KMS-11 (cell line): ENCODE results near the gene EHBP1L1.

Experiments used
- H2AFZ ChIP-seq: fragments of 200-600 bp; sonication (generic); 2 replicates; pipeline ENCODE4 v1.6.1; 2016; ENCODE audit warnings: antibody characterized with exemption, mixed run types, low read depth
- H3K27ac ChIP-seq: fragments of 200-600 bp; sonication (generic); 2 replicates; pipeline ENCODE4 v1.6.1; 2016; ENCODE audit warnings: mild to moderate bottlenecking, mixed run types
- H3K27me3 ChIP-seq: fragments of 200-600 bp; sonication (generic); 2 replicates; pipeline ENCODE4 v1.6.1; 2017; ENCODE audit warnings: mild to moderate bottlenecking, low read depth, mixed run types, moderate library complexity; ENCODE audit not compliant: insufficient read depth
- H3K36me3 ChIP-seq: fragments of 200-600 bp; sonication (generic); 2 replicates; pipeline ENCODE4 v1.6.1; 2017; ENCODE audit warnings: mild to moderate bottlenecking, mixed run types; ENCODE audit not compliant: insufficient read depth
- H3K4me1 ChIP-seq: fragments of 200-600 bp; sonication (generic); 2 replicates; pipeline ENCODE4 v1.6.1; 2016; ENCODE audit warnings: mild to moderate bottlenecking, low read depth, mixed run types; ENCODE audit not compliant: poor library complexity, severe bottlenecking
- H3K4me2 ChIP-seq: fragments of 200-600 bp; sonication (generic); 2 replicates; pipeline ENCODE4 v1.7.0; 2016; ENCODE audit warnings: mild to moderate bottlenecking, mixed run types
- H3K4me3 ChIP-seq: fragments of 200-600 bp; sonication (generic); IDR thresholded peaks from 2 replicates; pipeline ENCODE4 v1.6.1; 2017; ENCODE audit warnings: low read depth, low read length, mixed read lengths; ENCODE audit not compliant: insufficient read depth
- H3K79me2 ChIP-seq: fragments of 200-600 bp; sonication (generic); 2 replicates; pipeline ENCODE4 v1.6.1; 2016; ENCODE audit warnings: low read depth, mixed run types; ENCODE audit not compliant: insufficient read depth
- H3K9ac ChIP-seq: fragments of 200-600 bp; sonication (generic); 2 replicates; pipeline ENCODE4 v1.6.1; 2016; ENCODE audit warnings: mild to moderate bottlenecking, mixed run types
- H4K20me1 ChIP-seq: fragments of 200-600 bp; sonication (generic); 2 replicates; pipeline ENCODE4 v1.6.1; 2016; ENCODE audit warnings: mild to moderate bottlenecking, mixed run types; ENCODE audit not compliant: insufficient read depth
- CTCF ChIP-seq: fragments of 200-600 bp; sonication (generic); conservative IDR thresholded peaks from 2 replicates; pipeline ENCODE4 v1.6.1; 2017; ENCODE audit warnings: low read depth, mild to moderate bottlenecking, antibody characterized with exemption, low read length, moderate library complexity, mixed read lengths

Gene EHBP1L1

GRCh38 chr11:65630215-65630614 lies 54.4 kb downstream of the EHBP1L1 start:
- Histone ChIP-seq H3K36me3 (no peaks in the 10 kb centered on the region; the same call in 1 of the 2 replicates), H3K4me2 (no peak overlapping the region), H2AFZ (no peak overlapping the region), H3K79me2 (no peaks in the 10 kb centered on the region), H4K20me1 (no peaks in the 10 kb centered on the region), H3K4me3 (no peak overlapping the region), H3K9ac (no peak overlapping the region), H3K4me1 (no peaks in the 10 kb centered on the region), H3K27me3 (no peaks in the 10 kb centered on the region), H3K27ac (no peak overlapping the region)
- no peak for TF ChIP-seq CTCF

- H3K36me3 ChIP-seq, result no peaks in the 10 kb centered on the region; the same call in 1 of the 2 replicates
- no peaks in the 10 kb centered on the region for H3K79me2 ChIP-seq
- H3K4me3 ChIP-seq, result no peak overlapping the region
- no peak for TF ChIP-seq CTCF
- H2AFZ ChIP-seq, result no peak overlapping the region
- no peak overlapping the region for H3K4me2 ChIP-seq
- H3K27me3 ChIP-seq, result no peaks in the 10 kb centered on the region
- H3K27ac ChIP-seq, result no peak overlapping the region
- peaks cover 14% of the 10 kb centered on the region for H3K4me1 ChIP-seq
- H4K20me1 ChIP-seq, result no peaks in the 10 kb centered on the region
- no peak overlapping the region for H3K9ac ChIP-seq
Observed at GRCh38 chr11:65633390-65634108, 57.7 kb downstream of the EHBP1L1 start.

- Histone ChIP-seq H2AFZ (no peak overlapping the region), H3K9ac (no peak overlapping the region), H3K79me2 (no peaks in the 10 kb centered on the region), H3K27ac (no peak overlapping the region), H3K4me3 (no peak overlapping the region), H3K27me3 (no peaks in the 10 kb centered on the region), H4K20me1 (no peaks in the 10 kb centered on the region), H3K4me1 (peaks cover 17% of the 10 kb centered on the region), H3K4me2 (no peak overlapping the region), H3K36me3 (no peaks in the 10 kb centered on the region; the same call in 1 of the 2 replicates)
- no peak for TF ChIP-seq CTCF
Observed at GRCh38 chr11:65634109-65634436, 58.2 kb downstream of the EHBP1L1 start.

- Histone ChIP-seq H2AFZ (no peak overlapping the region), H3K4me2 (no peak overlapping the region), H3K27me3 (no peaks in the 10 kb centered on the region), H3K79me2 (no peaks in the 10 kb centered on the region), H3K4me1 (peaks cover 17% of the 10 kb centered on the region), H3K27ac (no peak overlapping the region), H3K9ac (no peak overlapping the region), H3K36me3 (no peaks in the 10 kb centered on the region; the same call in 1 of the 2 replicates), H3K4me3 (no peak overlapping the region), H4K20me1 (no peaks in the 10 kb centered on the region)
- no peak for TF ChIP-seq CTCF
Observed at GRCh38 chr11:65634440-65634839, 58.6 kb downstream of the EHBP1L1 start.
